Thyroid gland (tissue), 4 donors: ENCODE measurements around the gene RPS27L.

Experiments
- POLR2A ChIP-seq, 2 donors: fragments of 450-650 bp; IDR thresholded peaks; one replicate each; pipeline ENCODE4 v1.6.1; 2017; ENCODE audit warnings: antibody characterized with exemption in 2 of 2, mild to moderate bottlenecking in 2 of 2, moderate library complexity in 1 of 2
- TF ChIP-seq, protein P1 (sequence below), 6 experiments: fragments of 200-600 bp in 3 of 6; fragments of 450-650 bp in 3 of 6; sonication (generic) in 3 of 6; IDR thresholded peaks; one replicate each; pipeline ENCODE4 v1.5.1; 2016 to 2019; ENCODE audit warnings: antibody characterized with exemption in 6 of 6, mild to moderate bottlenecking in 2 of 6, inconsistent platforms in 1 of 6, moderate library complexity in 1 of 6

- TF ChIP-seq, protein P1, sequence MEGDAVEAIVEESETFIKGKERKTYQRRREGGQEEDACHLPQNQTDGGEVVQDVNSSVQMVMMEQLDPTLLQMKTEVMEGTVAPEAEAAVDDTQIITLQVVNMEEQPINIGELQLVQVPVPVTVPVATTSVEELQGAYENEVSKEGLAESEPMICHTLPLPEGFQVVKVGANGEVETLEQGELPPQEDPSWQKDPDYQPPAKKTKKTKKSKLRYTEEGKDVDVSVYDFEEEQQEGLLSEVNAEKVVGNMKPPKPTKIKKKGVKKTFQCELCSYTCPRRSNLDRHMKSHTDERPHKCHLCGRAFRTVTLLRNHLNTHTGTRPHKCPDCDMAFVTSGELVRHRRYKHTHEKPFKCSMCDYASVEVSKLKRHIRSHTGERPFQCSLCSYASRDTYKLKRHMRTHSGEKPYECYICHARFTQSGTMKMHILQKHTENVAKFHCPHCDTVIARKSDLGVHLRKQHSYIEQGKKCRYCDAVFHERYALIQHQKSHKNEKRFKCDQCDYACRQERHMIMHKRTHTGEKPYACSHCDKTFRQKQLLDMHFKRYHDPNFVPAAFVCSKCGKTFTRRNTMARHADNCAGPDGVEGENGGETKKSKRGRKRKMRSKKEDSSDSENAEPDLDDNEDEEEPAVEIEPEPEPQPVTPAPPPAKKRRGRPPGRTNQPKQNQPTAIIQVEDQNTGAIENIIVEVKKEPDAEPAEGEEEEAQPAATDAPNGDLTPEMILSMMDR (IDR thresholded peaks at IDR 0.05) = no peak
- no peak for TF ChIP-seq POLR2A (IDR thresholded peaks at IDR 0.05)
These were observed 42.8 kb downstream of the RPS27L start for GRCh38 chr15:63114465-63114864.
